Fibroblast of mammary gland (primary cell): ENCODE measurements around the gene SALL1.

ENCODE experiments used
- DNase-seq: peaks from one replicate; pipeline ENCODE4 v3.0.0-alpha.2; 2010; ENCODE audit warnings: low read depth
- H3K4me3 ChIP-seq: 2 replicates; pipeline ENCODE4 v1.5.1; 2011; ENCODE audit warnings: low read depth, mild to moderate bottlenecking, low read length, moderate library complexity; ENCODE audit not compliant: control insufficient read depth
- TF ChIP-seq, protein P1 (sequence below): conservative IDR thresholded peaks from 2 replicates; pipeline ENCODE4 v1.5.1; 2011; ENCODE audit warnings: low read depth, low read length, inconsistent platforms; ENCODE audit not compliant: control insufficient read depth, insufficient read depth

Gene SALL1

DNA sequence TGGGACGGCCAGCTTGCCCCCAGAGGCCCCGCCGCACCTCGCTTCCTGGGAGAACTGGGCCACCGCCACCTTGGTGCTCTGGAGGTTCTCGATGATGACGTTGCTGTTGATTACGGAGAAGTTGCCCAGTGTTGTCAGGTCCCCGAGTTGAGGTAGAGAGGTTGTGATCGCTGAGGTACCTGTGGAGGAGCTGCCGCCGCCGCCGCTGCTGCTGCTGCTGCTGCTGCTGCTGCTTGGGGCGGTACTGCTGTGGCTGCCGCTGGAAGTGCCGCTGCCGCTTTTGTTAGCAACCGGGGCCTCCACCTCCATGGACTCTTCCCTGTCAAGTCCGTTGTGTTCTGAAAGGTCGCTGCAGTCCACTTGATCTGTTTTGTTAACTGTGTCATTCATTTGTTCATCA lies 9.5 kb downstream of the SALL1 start:
- no peak overlapping the region for H3K4me3 ChIP-seq
- TF ChIP-seq, protein P1, sequence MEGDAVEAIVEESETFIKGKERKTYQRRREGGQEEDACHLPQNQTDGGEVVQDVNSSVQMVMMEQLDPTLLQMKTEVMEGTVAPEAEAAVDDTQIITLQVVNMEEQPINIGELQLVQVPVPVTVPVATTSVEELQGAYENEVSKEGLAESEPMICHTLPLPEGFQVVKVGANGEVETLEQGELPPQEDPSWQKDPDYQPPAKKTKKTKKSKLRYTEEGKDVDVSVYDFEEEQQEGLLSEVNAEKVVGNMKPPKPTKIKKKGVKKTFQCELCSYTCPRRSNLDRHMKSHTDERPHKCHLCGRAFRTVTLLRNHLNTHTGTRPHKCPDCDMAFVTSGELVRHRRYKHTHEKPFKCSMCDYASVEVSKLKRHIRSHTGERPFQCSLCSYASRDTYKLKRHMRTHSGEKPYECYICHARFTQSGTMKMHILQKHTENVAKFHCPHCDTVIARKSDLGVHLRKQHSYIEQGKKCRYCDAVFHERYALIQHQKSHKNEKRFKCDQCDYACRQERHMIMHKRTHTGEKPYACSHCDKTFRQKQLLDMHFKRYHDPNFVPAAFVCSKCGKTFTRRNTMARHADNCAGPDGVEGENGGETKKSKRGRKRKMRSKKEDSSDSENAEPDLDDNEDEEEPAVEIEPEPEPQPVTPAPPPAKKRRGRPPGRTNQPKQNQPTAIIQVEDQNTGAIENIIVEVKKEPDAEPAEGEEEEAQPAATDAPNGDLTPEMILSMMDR, result no peak
- DNase-seq, result no peak

DNA sequence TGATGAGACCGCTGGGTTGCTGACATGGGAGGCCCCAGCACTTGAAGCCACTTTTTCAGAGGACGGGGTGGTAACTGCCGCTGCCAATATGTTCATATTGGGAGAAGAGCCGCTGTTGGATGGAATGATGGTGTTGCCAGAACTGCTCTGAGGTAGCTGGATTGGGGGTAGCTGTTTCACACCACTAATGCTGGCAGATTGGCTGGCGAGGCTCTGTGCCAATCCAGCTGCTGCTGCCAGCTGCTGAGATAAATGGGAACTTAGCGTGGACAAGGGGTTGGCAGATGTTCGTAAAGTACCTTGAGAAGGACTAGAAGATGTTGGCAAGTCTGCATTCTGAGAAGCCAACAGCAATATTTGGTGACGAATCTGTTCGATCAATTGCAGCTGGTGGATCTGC lies 10.0 kb downstream of the SALL1 start:
- H3K4me3 ChIP-seq, result no peak overlapping the region
- no peak for DNase-seq
- TF ChIP-seq, protein P1, result no peak

DNA sequence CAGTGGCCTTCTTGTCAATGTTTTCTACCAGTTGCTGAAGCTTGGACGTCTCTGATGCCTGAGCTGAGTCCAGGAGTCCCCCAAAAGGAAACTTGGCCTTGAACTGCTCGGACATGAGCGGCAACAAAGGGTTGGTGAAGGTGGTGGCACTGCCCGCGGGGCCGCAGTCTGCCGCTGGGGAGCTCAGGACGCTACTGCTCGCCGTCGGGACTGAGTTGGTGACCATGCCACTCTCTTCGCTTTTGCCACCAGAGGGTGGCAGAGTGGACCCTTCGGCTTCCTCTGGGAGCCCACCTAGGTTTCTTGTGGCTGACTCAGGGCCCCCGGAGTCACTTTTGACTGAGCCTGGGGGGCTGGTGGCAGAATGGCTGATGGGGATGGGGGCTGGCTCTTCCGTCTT lies 11.0 kb downstream of the SALL1 start:
- no peak for DNase-seq
- TF ChIP-seq, protein P1, result no peak

DNA sequence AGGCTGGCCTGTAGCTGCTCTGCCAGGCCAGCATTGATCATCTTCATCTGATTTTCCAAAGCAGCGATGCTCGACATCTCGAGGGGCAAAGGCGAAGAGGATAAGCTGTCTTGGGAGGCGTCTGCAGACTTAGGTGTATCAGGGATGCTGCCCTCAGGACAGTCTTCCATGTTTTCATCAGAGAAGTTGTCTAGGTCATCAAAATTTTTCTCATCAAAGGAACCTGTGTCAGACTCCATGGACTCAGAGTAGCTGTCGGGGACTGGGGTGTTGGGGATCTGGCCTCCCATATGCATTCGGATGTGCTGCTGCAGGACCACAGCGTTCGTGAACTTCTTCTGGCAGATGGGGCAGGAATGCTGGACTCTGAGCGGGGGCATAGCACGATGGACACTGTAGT lies 11.5 kb downstream of the SALL1 start:
- no peak overlapping the region for H3K4me3 ChIP-seq
- TF ChIP-seq, protein P1, result no peak
- no peak for DNase-seq

More for the DNA sequence above, 11.0 kb downstream of the SALL1 start:
- no peak overlapping the region for H3K4me3 ChIP-seq

DNA sequence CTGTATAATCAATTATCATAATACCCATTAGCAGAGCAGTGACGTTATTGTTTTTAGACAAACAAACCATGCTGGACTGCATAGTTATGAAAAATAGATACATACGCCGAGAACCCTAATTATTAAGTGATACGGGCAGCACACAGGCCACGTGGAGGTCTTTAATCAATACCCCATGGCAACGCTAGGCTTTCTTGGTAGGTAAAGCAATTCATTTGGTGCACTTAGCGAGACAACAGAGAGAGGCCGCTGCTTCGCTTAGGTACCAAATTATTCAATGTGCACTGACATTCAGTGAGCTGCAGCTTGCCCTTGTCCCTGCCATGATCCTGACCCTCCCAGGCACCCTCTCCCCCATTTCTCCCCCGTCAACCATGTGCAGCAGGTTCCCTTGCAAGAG lies 12.9 kb downstream of the SALL1 start:
- H3K4me3 ChIP-seq, result no peak overlapping the region
- TF ChIP-seq, protein P1, result no peak
- no peak for DNase-seq

DNA sequence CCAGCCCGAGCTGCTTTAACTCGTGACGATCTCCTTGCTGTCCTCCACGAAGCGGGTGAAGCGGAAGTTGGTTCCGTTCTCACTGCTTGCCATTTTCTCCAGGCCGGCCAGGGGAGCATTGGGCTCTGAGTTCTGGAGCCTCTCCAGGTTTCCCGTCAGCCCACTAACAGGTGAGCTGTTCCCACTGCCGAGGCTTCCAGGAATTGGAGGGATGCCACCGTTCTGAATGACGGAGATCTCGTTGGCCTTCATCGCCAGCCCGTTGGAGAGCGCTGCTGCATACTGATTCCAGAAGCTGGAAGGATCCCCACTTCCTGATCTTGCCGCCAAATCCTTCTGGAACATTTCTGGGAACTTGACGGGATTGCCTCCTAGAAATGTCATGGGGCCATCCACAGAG lies 14.0 kb downstream of the SALL1 start:
- H3K4me3 ChIP-seq, result no peak overlapping the region
- TF ChIP-seq, protein P1, result no peak
- DNase-seq, result no peak

DNA sequence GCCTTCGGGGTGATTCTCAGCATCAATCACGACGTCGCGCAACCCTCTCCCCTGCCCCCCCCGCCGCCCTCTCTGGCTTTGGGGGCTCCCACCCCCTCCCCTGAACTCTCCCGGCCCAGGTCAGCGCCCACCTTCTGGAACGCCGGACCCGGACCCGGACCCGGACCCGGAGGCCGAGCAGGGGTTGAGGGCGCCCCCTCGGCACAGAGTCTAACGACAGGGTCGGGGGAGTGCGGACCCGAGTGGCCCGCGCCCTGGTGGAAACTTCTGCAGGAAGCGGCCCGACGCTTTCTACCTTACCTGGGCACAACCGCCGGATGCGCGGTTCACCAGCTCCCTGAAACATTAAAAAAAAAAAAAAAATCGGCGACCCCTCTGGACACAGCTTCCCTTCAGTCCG lies 16.2 kb downstream of the SALL1 start:
- no peak for DNase-seq
- TF ChIP-seq, protein P1, result no peak
- H3K4me3 ChIP-seq, result no peak overlapping the region
